Adrenal gland (tissue), 5 donors: ENCODE measurements around the gene FBLIM1.

Source experiments
- CTCF ChIP-seq, 6 experiments: fragments of 450-650 bp in 4 of 6; fragments of 200-600 bp in 2 of 6; sonication (generic) in 1 of 6; IDR thresholded peaks; 1 replicate in 5 of 6; 2 replicates in 1 of 6; pipeline versions ENCODE4 v1.5.1 to v1.8.0; 2016 to 2021; ENCODE audit warnings: antibody characterized with exemption in 6 of 6, mild to moderate bottlenecking in 2 of 6, moderate library complexity in 1 of 6
- POLR2A ChIP-seq, 2 donors: fragments of 450-650 bp; IDR thresholded peaks; one replicate each; pipeline ENCODE4 v1.6.1; 2017; ENCODE audit warnings: antibody characterized with exemption in 2 of 2, mild to moderate bottlenecking in 2 of 2, moderate library complexity in 1 of 2
- donor health status: DM: no; HTN: no; CAD: no.

GRCh38 chr1:15730936-15731335 is 27.7 kb upstream of the FBLIM1 start:
- TF ChIP-seq POLR2A (IDR thresholded peaks at IDR 0.05) (no peak), CTCF (IDR thresholded peaks at IDR 0.05) (no peak)
